Mesendoderm (in vitro differentiated cells): ENCODE results near the gene C9orf43.
"Not testable (repeated sequence)": the region's sequence is repeated elsewhere in the genome, so short reads cannot be mapped to it uniquely, and the experiment has no call there.

Experiments
- DNase-seq: peaks from one replicate; pipeline ENCODE4 v3.0.0; 2013
- H2AK5ac ChIP-seq: 2 replicates; pipeline ENCODE4 v1.6.1; 2013; ENCODE audit warnings: low read length, inconsistent platforms
- H2BK120ac ChIP-seq: 2 replicates; pipeline ENCODE4 v1.6.1; 2013; ENCODE audit warnings: low read depth, mild to moderate bottlenecking, low read length, moderate library complexity, mixed read lengths
- H2BK15ac ChIP-seq: replicated peaks from 2 replicates; pipeline ENCODE4 v1.6.1; 2013; ENCODE audit warnings: low read depth, mild to moderate bottlenecking, moderate library complexity
- H2BK5ac ChIP-seq: 2 replicates; pipeline ENCODE4 v1.6.1; 2013; ENCODE audit warnings: low read length, inconsistent platforms
- H3K18ac ChIP-seq: 2 replicates; pipeline ENCODE4 v1.6.1; 2013; ENCODE audit warnings: mild to moderate bottlenecking, low read length, mixed read lengths
- H3K23ac ChIP-seq: one replicate; pipeline ENCODE4 v1.6.1; 2013; ENCODE audit warnings: low read length
- H3K27ac ChIP-seq: 2 replicates; pipeline ENCODE4 v1.5.1; 2013; ENCODE audit warnings: low read depth, mild to moderate bottlenecking, inconsistent platforms, low read length, moderate library complexity
- H3K27me3 ChIP-seq: 2 replicates; pipeline ENCODE4 v1.6.1; 2013; ENCODE audit warnings: low read length, control low read depth, mild to moderate bottlenecking, inconsistent platforms; ENCODE audit not compliant: insufficient read depth, poor library complexity
- H3K36me3 ChIP-seq: 2 replicates; pipeline ENCODE4 v1.6.1; 2013; ENCODE audit warnings: low read length, inconsistent platforms; ENCODE audit not compliant: control insufficient read depth, insufficient read depth
- H3K4ac ChIP-seq: one replicate; pipeline ENCODE4 v1.6.1; 2013; ENCODE audit warnings: low read depth, mild to moderate bottlenecking, low read length, moderate library complexity
- H3K4me1 ChIP-seq: 2 replicates; pipeline ENCODE4 v1.6.1; 2013; ENCODE audit warnings: low read depth, low read length, inconsistent platforms; ENCODE audit not compliant: control insufficient read depth
- H3K4me2 ChIP-seq: 2 replicates; pipeline ENCODE4 v1.6.1; 2013; ENCODE audit warnings: low read length
- H3K4me3 ChIP-seq: 2 replicates; pipeline ENCODE4 v1.5.1; 2013; ENCODE audit warnings: mild to moderate bottlenecking, low read length
- H3K56ac ChIP-seq: one replicate; pipeline ENCODE4 v1.6.1; 2013; ENCODE audit warnings: low read length
- H3K79me1 ChIP-seq: 2 replicates; pipeline ENCODE4 v1.6.1; 2013; ENCODE audit warnings: low read length, inconsistent platforms
- H3K79me2 ChIP-seq: 2 replicates; pipeline ENCODE4 v1.6.1; 2013; ENCODE audit warnings: mild to moderate bottlenecking, low read length; ENCODE audit not compliant: control insufficient read depth, insufficient read depth
- H3K9ac ChIP-seq: 2 replicates; pipeline ENCODE4 v1.6.1; 2013; ENCODE audit warnings: low read length, inconsistent platforms
- H4K5ac ChIP-seq: one replicate; pipeline ENCODE4 v1.6.1; 2013; ENCODE audit warnings: low read length
- H4K8ac ChIP-seq: one replicate; pipeline ENCODE4 v1.6.1; 2013; ENCODE audit warnings: low read depth, mild to moderate bottlenecking, control low read depth, low read length, moderate library complexity
- WGBS: extraction: QIAGEN DNeasy Blood & Tissue Kit; methylation state at CpG from one replicate; pipeline ENCODE4 v1.1.7; 2013; ENCODE audit warnings: low lambda C conversion rate, missing lambda C conversion rate; ENCODE audit not compliant: insufficient coverage; ENCODE audit errors: extremely low coverage; 5-methylcytosine and 5-hydroxymethylcytosine counted together

Gene C9orf43

GRCh38 chr9:113427629-113428028 is 17.1 kb downstream of the C9orf43 start:
- Histone ChIP-seq H3K56ac (no peak overlapping the region), H3K23ac (no peak overlapping the region), H2AK5ac (no peak overlapping the region), H2BK5ac (no peak overlapping the region), H2BK15ac (no peak overlapping the region), H3K36me3 (no peaks in the 10 kb centered on the region), H3K9ac (no peak overlapping the region), H3K4me1 (no peaks in the 10 kb centered on the region), H3K18ac (no peak overlapping the region), H4K8ac (no peak overlapping the region), H3K79me2 (no peaks in the 10 kb centered on the region), H3K27me3 (no peaks in the 10 kb centered on the region), H3K79me1 (no peaks in the 10 kb centered on the region), H3K27ac (no peak overlapping the region), H4K5ac (no peak overlapping the region), H3K4me3 (no peak overlapping the region), H3K4me2 (no peak overlapping the region), H3K4ac (no peak overlapping the region), H2BK120ac (no peak overlapping the region)
- DNase-seq, result no peak
- no CpG with 5 or more reads among the region's 2 CpGs for WGBS

DNA sequence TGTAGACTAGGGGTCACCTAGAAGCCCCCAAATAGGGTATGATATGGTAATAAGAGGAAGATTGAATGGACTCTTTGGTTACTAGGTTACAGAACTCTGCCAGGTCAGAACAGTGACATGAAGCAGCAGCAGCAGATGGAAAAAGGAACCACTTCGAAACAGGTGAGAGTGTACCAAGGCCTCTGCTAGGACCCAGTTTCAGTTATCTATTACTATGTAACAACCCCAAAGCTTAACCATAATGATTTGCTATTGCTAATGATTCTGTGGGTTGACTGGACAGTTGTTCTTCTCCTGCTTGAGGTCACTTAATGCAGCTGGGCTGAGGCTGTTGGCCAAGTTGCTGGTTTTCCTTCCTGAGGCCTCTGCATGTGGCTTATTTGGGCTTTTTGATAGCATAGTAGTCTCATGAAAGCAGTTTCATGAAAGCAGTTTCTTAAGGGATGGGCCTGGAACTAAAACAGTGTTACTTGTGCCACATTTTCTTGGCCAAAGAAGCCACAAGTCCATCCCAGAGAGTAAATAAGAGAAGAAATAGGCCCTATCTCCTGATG is 17.6 kb downstream of the C9orf43 start:
- Histone ChIP-seq H4K5ac (no peak overlapping the region), H3K4me1 (no peaks in the 10 kb centered on the region), H4K8ac (no peak overlapping the region), H3K79me1 (no peaks in the 10 kb centered on the region), H3K36me3 (no peaks in the 10 kb centered on the region), H3K4me2 (no peak overlapping the region), H3K9ac (no peak overlapping the region), H3K23ac (no peak overlapping the region), H3K4me3 (no peak overlapping the region), H3K56ac (no peak overlapping the region), H3K27me3 (no peaks in the 10 kb centered on the region), H2BK120ac (no peak overlapping the region), H2BK15ac (no peak overlapping the region), H2AK5ac (no peak overlapping the region), H3K79me2 (no peaks in the 10 kb centered on the region), H3K4ac (no peak overlapping the region), H3K18ac (no peak overlapping the region), H3K27ac (no peak overlapping the region), H2BK5ac (no peak overlapping the region)
- no peak for DNase-seq
- no CpG with 5 or more reads among the region's 1 CpG for WGBS

GRCh38 chr9:113431191-113431590 is 20.6 kb downstream of the C9orf43 start:
- H2BK15ac ChIP-seq, result no peak overlapping the region
- H2BK5ac ChIP-seq, result no peak overlapping the region
- H3K4ac ChIP-seq, result no peak overlapping the region
- no peak overlapping the region for H3K23ac ChIP-seq
- no peak overlapping the region for H3K4me3 ChIP-seq
- no peak overlapping the region for H3K56ac ChIP-seq
- H3K79me1 ChIP-seq, result no peaks in the 10 kb centered on the region
- H3K36me3 ChIP-seq, result no peaks in the 10 kb centered on the region
- H2BK120ac ChIP-seq, result no peak overlapping the region
- H3K9ac ChIP-seq, result no peak overlapping the region
- no peak overlapping the region for H3K4me2 ChIP-seq
- no peak overlapping the region for H4K8ac ChIP-seq
- H3K18ac ChIP-seq, result no peak overlapping the region
- DNase-seq, result no peak
- H3K79me2 ChIP-seq, result no peaks in the 10 kb centered on the region
- no peak overlapping the region for H3K27ac ChIP-seq
- H3K4me1 ChIP-seq, result no peaks in the 10 kb centered on the region
- no peak overlapping the region for H4K5ac ChIP-seq
- H3K27me3 ChIP-seq, result no peaks in the 10 kb centered on the region
- H2AK5ac ChIP-seq, result no peak overlapping the region

GRCh38 chr9:113436728-113437515 is 26.4 kb downstream of the C9orf43 start:
- Histone ChIP-seq H2AK5ac (no peak overlapping the region), H3K27me3 (no peaks in the 10 kb centered on the region), H3K4me1 (no peaks in the 10 kb centered on the region), H2BK15ac (no peak overlapping the region), H4K8ac (no peak overlapping the region), H3K4ac (no peak overlapping the region), H3K4me3 (no peak overlapping the region), H2BK120ac (no peak overlapping the region), H3K9ac (no peak overlapping the region), H3K23ac (no peak overlapping the region), H3K36me3 (no peaks in the 10 kb centered on the region), H3K4me2 (no peak overlapping the region), H2BK5ac (no peak overlapping the region), H3K56ac (no peak overlapping the region), H3K79me1 (no peaks in the 10 kb centered on the region), H3K79me2 (no peaks in the 10 kb centered on the region), H3K18ac (no peak overlapping the region), H4K5ac (no peak overlapping the region), H3K27ac (no peak overlapping the region)
- no CpG with 5 or more reads among the region's 4 CpGs for WGBS
- no peak for DNase-seq

DNA sequence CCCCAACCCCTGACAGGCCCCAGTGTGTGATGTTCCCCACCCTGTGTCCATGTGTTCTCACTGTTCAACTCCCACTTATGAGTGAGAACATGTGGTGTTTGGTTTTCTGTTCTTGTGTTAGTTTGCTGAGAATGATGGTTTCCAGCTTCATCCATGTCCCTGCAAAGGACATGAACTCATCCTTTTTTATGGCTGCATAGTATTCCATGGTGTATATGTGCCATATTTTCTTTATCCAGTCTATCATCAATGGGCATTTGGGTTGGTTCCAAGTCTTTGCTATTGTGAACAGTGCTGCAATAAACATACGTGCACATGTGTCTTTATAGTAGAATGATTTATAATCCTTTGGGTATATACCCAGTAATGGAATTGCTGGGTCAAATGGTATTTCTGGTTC is 27.2 kb downstream of the C9orf43 start:
- not testable (repeated sequence) for H3K9ac ChIP-seq, H3K27me3 ChIP-seq, H2BK15ac ChIP-seq, H3K23ac ChIP-seq, H2BK5ac ChIP-seq, DNase-seq, H2BK120ac ChIP-seq, H4K5ac ChIP-seq, H3K79me1 ChIP-seq, H3K36me3 ChIP-seq, H3K79me2 ChIP-seq, H2AK5ac ChIP-seq, H4K8ac ChIP-seq, H3K4ac ChIP-seq, H3K4me3 ChIP-seq, H3K4me2 ChIP-seq, H3K56ac ChIP-seq, H3K27ac ChIP-seq, H3K18ac ChIP-seq, H3K4me1 ChIP-seq
- WGBS, result no CpG with 5 or more reads among the region's 1 CpG

- H3K4me2 ChIP-seq, result no peak overlapping the region
- H3K23ac ChIP-seq, result no peak overlapping the region
- H4K8ac ChIP-seq, result no peak overlapping the region
- no peaks in the 10 kb centered on the region for H3K27me3 ChIP-seq
- H2BK120ac ChIP-seq, result no peak overlapping the region
- no peaks in the 10 kb centered on the region for H3K4me1 ChIP-seq
- H3K4me3 ChIP-seq, result no peak overlapping the region
- H2AK5ac ChIP-seq, result no peak overlapping the region
- no peak overlapping the region for H3K4ac ChIP-seq
- H3K36me3 ChIP-seq, result no peaks in the 10 kb centered on the region
- H3K79me2 ChIP-seq, result no peaks in the 10 kb centered on the region
- no peak overlapping the region for H3K9ac ChIP-seq
- no CpG with 5 or more reads among the region's 2 CpGs for WGBS
- no peak overlapping the region for H3K56ac ChIP-seq
- DNase-seq, result no peak
- no peak overlapping the region for H3K27ac ChIP-seq
- H2BK5ac ChIP-seq, result no peak overlapping the region
- H4K5ac ChIP-seq, result no peak overlapping the region
- H2BK15ac ChIP-seq, result no peak overlapping the region
- no peaks in the 10 kb centered on the region for H3K79me1 ChIP-seq
- no peak overlapping the region for H3K18ac ChIP-seq
These were observed 34.2 kb downstream of the C9orf43 start for GRCh38 chr9:113444736-113445135.
